H1 (cell line): ENCODE results near the gene CHST13. TPM values are rescaled to one million over a fixed set of nuclear protein-coding genes. Genes with fewer than 3 reads are reported as not detected.

ENCODE experiments used
- CTCF ChIA-PET: fragments of 300-600 bp; sonication (Branson Sonifier 250); formaldehyde crosslinking; loops from one replicate; lab custom pipeline; 2021; ENCODE audit not compliant: partially characterized antibody; lab: Charles Lee
- POLR2A ChIA-PET: fragments of 300-600 bp; sonication (Branson Sonifier 250); formaldehyde crosslinking; loops from one replicate; lab custom pipeline; 2021; ENCODE audit warnings: inconsistent platforms; ENCODE audit not compliant: partially characterized antibody; lab: Charles Lee
- DNase-seq, 2 experiments: peaks; one replicate each; pipeline versions ENCODE4 v3.0.0 to v3.0.0-alpha.2; 2010 to 2022; ENCODE audit warnings: low spot score in 2 of 2, low read depth in 1 of 2, mixed read lengths in 1 of 2
- FAIRE-seq: peaks from 2 replicates; lab custom pipeline; 2011; peaks lifted over from hg19 to GRCh38; lab: Jason Lieb, UNC
- H2AFZ ChIP-seq: 2 replicates; pipeline ENCODE4 v1.8.1; 2012; ENCODE audit warnings: low read length, inconsistent platforms
- H2AK5ac ChIP-seq: 2 replicates; pipeline ENCODE4 v1.6.1; 2013; ENCODE audit warnings: low read depth, low read length
- H2BK120ac ChIP-seq: replicated peaks from 2 replicates; pipeline ENCODE3; 2013; ENCODE audit warnings: low read depth, low read length, inconsistent platforms
- H2BK12ac ChIP-seq: 2 replicates; pipeline ENCODE4 v1.6.1; 2013; ENCODE audit warnings: low read depth, low read length
- H2BK15ac ChIP-seq: 2 replicates; pipeline ENCODE4 v1.6.1; 2013; ENCODE audit warnings: low read length
- H2BK20ac ChIP-seq: 2 replicates; pipeline ENCODE4 v1.6.1; 2013; ENCODE audit warnings: low read length
- H2BK5ac ChIP-seq: 2 replicates; pipeline ENCODE4 v1.6.1; 2013; ENCODE audit warnings: low read depth, low read length
- H3K14ac ChIP-seq: 2 replicates; pipeline ENCODE4 v1.6.1; 2013; ENCODE audit warnings: inconsistent platforms; ENCODE audit not compliant: insufficient read length
- H3K18ac ChIP-seq: 2 replicates; pipeline ENCODE4 v1.6.1; 2013; ENCODE audit warnings: low read length; ENCODE audit errors: extremely low read depth
- H3K23ac ChIP-seq: 2 replicates; pipeline ENCODE4 v1.6.1; 2013; ENCODE audit warnings: inconsistent platforms; ENCODE audit not compliant: insufficient read length
- H3K23me2 ChIP-seq: 2 replicates; pipeline ENCODE4 v1.6.1; 2013; ENCODE audit warnings: low read depth, low read length
- H3K27ac ChIP-seq: 2 replicates; pipeline ENCODE4 v1.6.1; 2011; ENCODE audit warnings: low read depth, low read length, inconsistent platforms
- H3K27me3 ChIP-seq, 4 experiments: replicated peaks in 1 of 4; 1 replicate in 1 of 4; 2 replicates in 3 of 4; pipeline versions ENCODE4 v1.6.1 to v1.8.1; 2011 to 2013; ENCODE audit warnings: low read length in 3 of 4, mild to moderate bottlenecking in 3 of 4, inconsistent platforms in 2 of 4, mixed read lengths in 2 of 4, moderate library complexity in 1 of 4; ENCODE audit not compliant: control insufficient read depth in 3 of 4, insufficient read depth in 3 of 4; ENCODE audit errors: extremely low read depth in 1 of 4
- H3K36me3 ChIP-seq, 4 experiments: 2 replicates each; pipeline versions ENCODE4 v1.6.1 to v1.8.1; 2011 to 2013; ENCODE audit warnings: mild to moderate bottlenecking in 4 of 4, low read length in 3 of 4, moderate library complexity in 2 of 4, control low read depth in 1 of 4, inconsistent platforms in 1 of 4; ENCODE audit not compliant: insufficient read depth in 4 of 4, control insufficient read depth in 2 of 4
- H3K4ac ChIP-seq: replicated peaks from 2 replicates; pipeline ENCODE3; 2013; ENCODE audit warnings: low read length, low read depth, mixed read lengths, inconsistent platforms; ENCODE audit not compliant: insufficient read length
- H3K4me1 ChIP-seq, 4 experiments: replicated peaks in 1 of 4; 1 replicate in 1 of 4; 2 replicates in 3 of 4; pipeline versions ENCODE4 v1.6.1 to v1.8.1; 2011 to 2013; ENCODE audit warnings: low read length in 3 of 4, inconsistent platforms in 2 of 4, mixed read lengths in 1 of 4; ENCODE audit not compliant: insufficient read depth in 4 of 4, control insufficient read depth in 3 of 4
- H3K4me2 ChIP-seq, 2 experiments: 2 replicates each; pipeline versions ENCODE4 v1.6.1 to v1.8.1; 2011 to 2013; ENCODE audit warnings: low read depth in 2 of 2, low read length in 2 of 2, control low read depth in 1 of 2, inconsistent platforms in 1 of 2, mild to moderate bottlenecking in 1 of 2; ENCODE audit not compliant: insufficient read depth in 1 of 2
- H3K4me3 ChIP-seq, 4 experiments: fragments of 200-600, 300-600 bp in 1 of 4; sonication (generic), shearing (Covaris generic), sonication (Bioruptor Twin) in 1 of 4; 2 replicates each; pipeline versions ENCODE4 v1.5.1 to v1.8.1; 2011 to 2016; ENCODE audit warnings: low read length in 4 of 4, low read depth in 3 of 4, control low read depth in 2 of 4, inconsistent platforms in 2 of 4, mild to moderate bottlenecking in 2 of 4, mixed read lengths in 1 of 4, moderate library complexity in 1 of 4; ENCODE audit not compliant: insufficient read depth in 2 of 4; ENCODE audit errors: extremely low read depth in 1 of 4
- H3K56ac ChIP-seq: replicated peaks from 2 replicates; pipeline ENCODE3; 2013; ENCODE audit warnings: low read depth, mild to moderate bottlenecking, mixed read lengths, low read length, inconsistent platforms; ENCODE audit not compliant: insufficient read length
- H3K79me1 ChIP-seq: 2 replicates; pipeline ENCODE4 v1.6.1; 2013; ENCODE audit warnings: low read depth, low read length, control low read depth
- H3K79me2 ChIP-seq, 2 experiments: 2 replicates each; pipeline versions ENCODE4 v1.6.1 to v1.8.1; 2012 to 2013; ENCODE audit warnings: low read length in 2 of 2, mild to moderate bottlenecking in 2 of 2, inconsistent platforms in 1 of 2; ENCODE audit not compliant: insufficient read depth in 2 of 2, control insufficient read depth in 1 of 2
- H3K9ac ChIP-seq, 4 experiments: replicated peaks in 1 of 4; 1 replicate in 1 of 4; 2 replicates in 3 of 4; pipeline versions ENCODE4 v1.6.1 to v1.8.1; 2011 to 2013; ENCODE audit warnings: low read depth in 3 of 4, low read length in 3 of 4, control low read depth in 2 of 4, mild to moderate bottlenecking in 2 of 4, moderate library complexity in 2 of 4, inconsistent platforms in 1 of 4; ENCODE audit errors: extremely low read depth in 1 of 4
- H3K9me3 ChIP-seq, 2 experiments: 2 replicates each; pipeline versions ENCODE4 v1.6.1 to v1.8.1; 2012 to 2013; ENCODE audit warnings: mild to moderate bottlenecking in 2 of 2, moderate library complexity in 2 of 2, control low read depth in 1 of 2, inconsistent platforms in 1 of 2, low read depth in 1 of 2, low read length in 1 of 2, mixed read lengths in 1 of 2; ENCODE audit not compliant: insufficient read depth in 2 of 2
- H4K20me1 ChIP-seq, 2 experiments: replicated peaks in 1 of 2; 2 replicates each; pipeline versions ENCODE3 to v1.8.1; 2011 to 2013; ENCODE audit warnings: inconsistent platforms in 2 of 2, low read length in 2 of 2, mild to moderate bottlenecking in 1 of 2; ENCODE audit not compliant: insufficient read depth in 2 of 2, control insufficient read depth in 1 of 2
- H4K5ac ChIP-seq: 2 replicates; pipeline ENCODE4 v1.6.1; 2013; ENCODE audit warnings: low read length, low read depth, mixed read lengths, inconsistent platforms; ENCODE audit not compliant: insufficient read length
- H4K8ac ChIP-seq: 2 replicates; pipeline ENCODE4 v1.8.0; 2013; ENCODE audit warnings: mild to moderate bottlenecking, moderate library complexity, low read length, inconsistent platforms; ENCODE audit not compliant: insufficient read depth; ENCODE audit errors: extremely low read depth
- H4K91ac ChIP-seq: replicated peaks from 2 replicates; pipeline ENCODE3; 2013; ENCODE audit warnings: low read length, mixed read lengths, inconsistent platforms; ENCODE audit not compliant: insufficient read length
- BRCA1 ChIP-seq: IDR thresholded peaks from 2 replicates; pipeline ENCODE4 v1.6.1; 2012; ENCODE audit warnings: low read depth, low read length, improper control_type of control experiment
- CBX8 ChIP-seq: fragments of 300-800, 300-1000 bp; sonication (generic); IDR thresholded peaks from 2 replicates; pipeline ENCODE4 v1.7.1; 2016; ENCODE audit warnings: low read depth, low read length, borderline replicate concordance
- CTBP2 ChIP-seq: IDR thresholded peaks from 2 replicates; pipeline ENCODE4 v1.7.0; 2011; ENCODE audit warnings: borderline replicate concordance, mild to moderate bottlenecking, moderate library complexity, mixed read lengths, low read length; ENCODE audit not compliant: insufficient read depth, insufficient read length
- FOSL1 ChIP-seq: IDR thresholded peaks from 2 replicates; pipeline ENCODE4 v1.6.1; 2011; ENCODE audit warnings: mild to moderate bottlenecking, low read depth, low read length, moderate library complexity; ENCODE audit not compliant: insufficient read depth
- KDM1A ChIP-seq: fragments of 200-600, 300-600 bp; sonication (generic); IDR thresholded peaks from 2 replicates; pipeline ENCODE4 v1.7.1; 2016; ENCODE audit warnings: mild to moderate bottlenecking, low read length, borderline replicate concordance
- KDM4A ChIP-seq: IDR thresholded peaks from one replicate; pipeline ENCODE4 v1.7.1; 2012; ENCODE audit warnings: low read depth, mild to moderate bottlenecking, moderate library complexity, low read length, inconsistent platforms; ENCODE audit not compliant: severe bottlenecking
- NRF1 ChIP-seq: IDR thresholded peaks from 2 replicates; pipeline ENCODE4 v1.6.1; 2011; ENCODE audit warnings: mild to moderate bottlenecking, low read depth, low read length, improper control_type of control experiment
- YY1 ChIP-seq: IDR thresholded peaks from 2 replicates; pipeline ENCODE4 v1.6.1; 2011; ENCODE audit warnings: low read depth, mild to moderate bottlenecking, low read length
- WGBS, 2 experiments: shearing (Covaris generic) in 1 of 2; methylation state at CpG; one replicate each; pipeline versions ENCODE4 v1.1.6 to v1.1.7; 2013 to 2015; ENCODE audit warnings: low lambda C conversion rate in 2 of 2, mixed read lengths in 2 of 2, inconsistent platforms in 1 of 2, low coverage in 1 of 2, missing lambda C conversion rate in 1 of 2; ENCODE audit not compliant: insufficient replicate concordance in 2 of 2, insufficient coverage in 1 of 2, insufficient read length in 1 of 2; ENCODE audit errors: extremely low coverage in 1 of 2, missing lambda C conversion rate in 1 of 2; 5-methylcytosine and 5-hydroxymethylcytosine counted together
- polyA plus RNA-seq, 7 experiments: library from polyadenylated mRNA; depleted of rRNA in 3 of 7; stranded (reverse) in 5 of 7; unstranded in 2 of 7; fragments of >200 nt in 5 of 7; fragments of 200-250 nt in 2 of 7; gene quantifications; 1 replicate in 5 of 7; 2 replicates in 1 of 7; 4 replicates in 1 of 7; pipeline versions ENCODE4 v1.2.1 to v1.2.3, GENCODE V29; 2011 to 2013; ENCODE audit warnings: missing spikeins in 2 of 7, mixed read lengths in 2 of 7
- total RNA-seq: library from RNA; stranded (reverse); fragmentation: NEBNext Ultra II Directional; extraction: Animal tissue kit (Norgen Biotek cat#: 25700); gene quantifications from 2 replicates; pipeline ENCODE4 v1.2.1, GENCODE V29; 2021

CHST13 gene
- total and polyA plus RNA-seq, 2 of the 8 experiments (the other 6 are each of a cell fraction or from before 2014, with no cell fraction given): 5.4 to 11.7 TPM

GRCh38 chr3:126480861-126481260 is 43.1 kb upstream of the CHST13 start:
- no peak overlapping the region for H3K4me3 ChIP-seq
- no peak overlapping the region for H3K56ac ChIP-seq
- WGBS, 2 experiments: 85% methylated on average over 8 of the region's 8 CpGs; no CpG with 5 or more reads in 1 of the 2 experiments
- H3K23ac ChIP-seq: no peak overlapping the region
- no peak overlapping the region for H2BK15ac ChIP-seq
- peaks cover 0 to 22% (median 17%) of the 10 kb centered on the region in 4 experiments; a peak in 6 of 7 replicates for H3K4me1 ChIP-seq
- H3K79me2 ChIP-seq: no peaks in the 10 kb centered on the region
- no peaks in the 10 kb centered on the region for H3K79me1 ChIP-seq
- H3K9ac ChIP-seq: no peak overlapping the region
- H3K36me3 ChIP-seq: no peaks in the 10 kb centered on the region
- DNase-seq: no peak
- peaks cover 6% of the 10 kb centered on the region for H3K23me2 ChIP-seq
- no peak overlapping the region for H4K5ac ChIP-seq
- H2AFZ ChIP-seq: no peak overlapping the region
- H3K27ac ChIP-seq: no peak overlapping the region
- H3K4ac ChIP-seq: no peak overlapping the region
- no peak overlapping the region for H2BK12ac ChIP-seq
- no peaks in the 10 kb centered on the region for H3K9me3 ChIP-seq
- no peak overlapping the region for H4K91ac ChIP-seq
- H4K20me1 ChIP-seq: no peaks in the 10 kb centered on the region
- H3K14ac ChIP-seq: no peak overlapping the region
- ChIA-PET POLR2A (no interaction called here), CTCF (no interaction called here)
- H2BK20ac ChIP-seq: no peak overlapping the region
- no peak overlapping the region for H2BK5ac ChIP-seq
- H2BK120ac ChIP-seq: no peak overlapping the region
- no peak overlapping the region for H3K18ac ChIP-seq
- H2AK5ac ChIP-seq: no peak overlapping the region
- H3K4me2 ChIP-seq: no peak overlapping the region
- no peak overlapping the region; the same call in 1 of the 2 replicates for H4K8ac ChIP-seq
- no peak for TF ChIP-seq KDM4A
- TF ChIP-seq NRF1: no peak
- TF ChIP-seq CTBP2: no peak
- no peak for TF ChIP-seq CBX8
- no peak for TF ChIP-seq YY1
- no peak for TF ChIP-seq KDM1A
- TF ChIP-seq BRCA1: no peak
- TF ChIP-seq FOSL1: no peak
- no peak for FAIRE-seq
- no peaks in the 10 kb centered on the region for H3K27me3 ChIP-seq
